CD4-positive, alpha-beta T cell treated with Interferon alpha-2 for 1 hour (primary cell): ENCODE results near the gene ERVV-1.
"Not testable (repeated sequence)": the region's sequence is repeated elsewhere in the genome, so short reads cannot be mapped to it uniquely, and the experiment has no call there.

Experiments used
- DNase-seq, 2 donors: peaks; one replicate each; pipeline ENCODE4 v3.0.0-alpha.2; 2020 to 2022

Gene ERVV-1

GRCh38 chr19:53013621-53014020, at the start of gene ERVV-1:
TSS of gene ERVV-1 (plus strand) at chr19:53013921. CDS start at chr19:53014091, 170 bp downstream.
- no peak for DNase-seq

GRCh38 chr19:52967772-52968171, 45.9 kb upstream of the ERVV-1 start:
- no peak for DNase-seq

GRCh38 chr19:52981329-52981728, 32.4 kb upstream of the ERVV-1 start:
- DNase-seq, result no peak

- not testable (repeated sequence) for DNase-seq
These were observed 30.6 kb upstream of the ERVV-1 start for GRCh38 chr19:52983167-52983566.

- no peak for DNase-seq
These were observed 26.5 kb upstream of the ERVV-1 start for GRCh38 chr19:52987221-52987620.

- no peak for DNase-seq
These were observed 25.2 kb upstream of the ERVV-1 start for GRCh38 chr19:52988506-52988905.

GRCh38 chr19:52990759-52991418, 22.8 kb upstream of the ERVV-1 start:
- DNase-seq, result no peak

- no peak for DNase-seq
These were observed 22.2 kb upstream of the ERVV-1 start for GRCh38 chr19:52991484-52991883.

- peak in 1 of 2 donors; percentile 0 for DNase-seq
These were observed 21.4 kb upstream of the ERVV-1 start for GRCh38 chr19:52992109-52993004.

- peak; percentile 86 to 87 for DNase-seq
These were observed 20.2 kb upstream of the ERVV-1 start for GRCh38 chr19:52993342-52994178.

GRCh38 chr19:52995711-52996110, 18.0 kb upstream of the ERVV-1 start:
- no peak for DNase-seq

- DNase-seq, result no peak
These were observed 15.7 kb upstream of the ERVV-1 start for GRCh38 chr19:52997975-52998374.

GRCh38 chr19:53002479-53002878, 11.2 kb upstream of the ERVV-1 start:
- DNase-seq, result no peak

- DNase-seq, result no peak
These were observed 9.5 kb upstream of the ERVV-1 start for GRCh38 chr19:53004242-53004641.

GRCh38 chr19:53007200-53007599, 6.5 kb upstream of the ERVV-1 start:
- no peak for DNase-seq

GRCh38 chr19:53007606-53008005, 6.1 kb upstream of the ERVV-1 start:
- DNase-seq, result no peak

- DNase-seq, result no peak
These were observed 5.5 kb upstream of the ERVV-1 start for GRCh38 chr19:53008061-53008778.

- DNase-seq, result no peak
These were observed 3.2 kb upstream of the ERVV-1 start for GRCh38 chr19:53010494-53010893.

- no peak for DNase-seq
These were observed 1.7 kb upstream of the ERVV-1 start for GRCh38 chr19:53012006-53012405.

- DNase-seq, result no peak
These were observed 1.4 kb downstream of the ERVV-1 start for GRCh38 chr19:53015159-53015558.

GRCh38 chr19:53015730-53016129, 2.0 kb downstream of the ERVV-1 start:
- DNase-seq, result no peak

GRCh38 chr19:53019684-53020083, 6.0 kb downstream of the ERVV-1 start:
- peak in 1 of 2 donors; percentile 23 for DNase-seq
